ENCODE data around the gene SVEP1. TPM values are rescaled to one million over a fixed set of nuclear protein-coding genes. Genes with fewer than 3 reads are reported as not detected.
A peak's percentile ranks its signal among the peaks of the same experiment; 100 is the strongest.
"Not testable (repeated sequence)": the region's sequence is repeated elsewhere in the genome, so short reads cannot be mapped to it uniquely, and the experiment has no call there.

Gene SVEP1
- 19.7 TPM for total RNA-seq

GRCh38 chr9:110579034-110579861, at the start of gene SVEP1:
TSS of gene SVEP1 (minus strand) at chr9:110579741. CDS start at chr9:110579543, 198 bp downstream.
- peak; percentile 49 for DNase-seq (ENCODE audit: low spot score)

DNA sequence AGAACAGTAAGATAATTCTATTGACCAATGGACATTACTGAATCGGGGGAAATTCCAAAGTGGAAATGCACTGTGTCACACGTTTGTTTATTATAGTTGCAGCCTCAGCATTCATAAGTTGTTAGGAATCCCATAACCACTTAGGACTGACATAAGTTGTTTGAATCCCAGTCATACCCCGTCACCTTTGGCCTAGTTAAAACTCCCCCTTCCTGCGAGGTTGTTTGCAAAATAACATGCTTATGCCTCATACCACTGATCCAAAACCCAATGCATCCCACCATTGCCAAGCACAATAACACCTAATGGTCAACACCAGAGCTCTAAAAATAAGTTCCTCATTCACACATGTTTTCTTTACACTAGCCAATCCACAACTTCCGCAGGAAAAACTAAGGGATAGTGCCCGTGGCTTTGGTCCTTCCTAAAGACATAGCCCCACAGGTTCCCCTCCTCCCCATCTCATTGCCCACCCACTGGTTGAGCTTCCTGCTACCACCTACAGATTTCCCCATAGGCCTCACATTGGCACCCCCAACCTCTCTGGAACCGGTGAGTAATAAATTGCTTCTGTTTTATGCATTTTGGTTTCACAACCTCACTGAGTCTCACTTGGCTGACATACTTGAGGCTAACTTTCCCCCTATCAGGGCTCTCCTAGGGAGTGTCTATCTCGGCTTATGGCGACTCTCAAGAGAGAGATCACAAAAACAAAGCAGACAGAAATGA, 46.7 kb upstream of the SVEP1 start:
- DNase-seq (ENCODE audit: low spot score) = no peak

DNA sequence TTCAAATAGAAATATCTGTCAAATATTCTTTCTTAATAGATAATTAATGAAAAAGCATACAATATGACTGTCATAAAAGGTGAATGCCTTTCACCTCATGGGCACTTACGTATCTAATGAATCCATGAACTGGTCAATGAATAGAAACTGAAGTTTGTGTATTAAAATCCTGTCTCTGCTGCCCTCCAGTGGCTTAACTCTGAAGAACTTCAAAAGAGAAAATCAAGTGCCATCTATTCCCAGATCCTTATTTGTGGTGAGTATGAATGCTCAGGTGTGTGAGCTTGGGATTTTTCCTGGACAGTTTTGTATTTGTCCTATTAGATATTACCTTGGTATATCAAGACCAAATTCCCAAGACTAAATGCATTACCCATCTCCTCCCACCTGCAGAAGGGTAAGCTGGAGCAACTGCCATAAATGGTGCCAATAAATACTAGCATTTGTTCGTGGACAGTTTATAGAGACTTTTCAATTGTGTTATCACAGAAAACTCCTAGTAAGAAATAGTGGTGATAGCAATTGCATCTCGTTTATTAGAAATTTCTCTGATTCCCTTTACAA, 44.0 kb upstream of the SVEP1 start:
- DNase-seq (ENCODE audit: low spot score) = no peak

DNA sequence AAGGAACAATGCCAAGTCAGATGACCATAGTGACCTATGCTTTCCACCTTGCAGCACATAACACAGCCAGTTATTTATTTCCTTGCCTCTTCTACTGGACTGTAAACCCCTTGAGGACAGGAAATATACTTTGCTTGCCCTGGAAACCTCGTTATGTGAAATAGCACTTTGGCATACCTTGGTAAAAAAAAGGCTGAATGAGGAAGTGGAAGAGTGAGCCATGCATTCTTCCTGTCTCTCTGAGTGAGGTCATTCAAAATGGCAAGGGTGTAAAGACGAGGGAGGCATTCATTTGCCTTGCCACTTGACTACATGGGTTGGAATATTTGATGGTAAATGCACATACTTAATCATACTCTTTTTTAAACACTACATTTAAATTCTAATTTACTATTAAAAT, 42.8 kb upstream of the SVEP1 start:
- no peak for DNase-seq (ENCODE audit: low spot score)

- DNase-seq (ENCODE audit: low spot score) = no peak
These were observed 41.2 kb upstream of the SVEP1 start for GRCh38 chr9:110620726-110621125.

- no peak for DNase-seq (ENCODE audit: low spot score)
These were observed 40.3 kb upstream of the SVEP1 start for GRCh38 chr9:110619831-110620230.

DNA sequence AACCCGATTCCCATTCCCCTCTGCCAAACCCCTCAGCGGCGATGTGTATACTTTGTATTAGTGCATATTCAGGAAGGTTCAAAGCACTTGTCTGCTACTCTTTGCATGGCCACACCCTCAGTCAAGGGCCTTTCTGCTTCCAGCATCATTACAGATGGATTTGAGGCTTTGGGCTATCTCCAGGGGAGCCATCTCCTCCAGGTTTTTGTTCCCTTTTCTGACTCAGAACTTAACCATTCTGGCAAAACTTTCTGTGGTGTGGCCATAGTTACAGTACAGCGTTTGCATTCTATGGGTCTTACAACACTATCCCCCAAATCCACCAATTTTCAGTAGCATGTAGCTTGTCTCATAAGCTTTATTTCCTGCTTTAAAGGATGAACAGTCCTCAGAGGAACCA, 36.0 kb upstream of the SVEP1 start:
- DNase-seq (ENCODE audit: low spot score) = no peak

GRCh38 chr9:110614576-110614975, 35.0 kb upstream of the SVEP1 start:
- DNase-seq (ENCODE audit: low spot score) = not testable (repeated sequence)

GRCh38 chr9:110606179-110606790, 26.7 kb upstream of the SVEP1 start:
- DNase-seq (ENCODE audit: low spot score) = no peak

DNA sequence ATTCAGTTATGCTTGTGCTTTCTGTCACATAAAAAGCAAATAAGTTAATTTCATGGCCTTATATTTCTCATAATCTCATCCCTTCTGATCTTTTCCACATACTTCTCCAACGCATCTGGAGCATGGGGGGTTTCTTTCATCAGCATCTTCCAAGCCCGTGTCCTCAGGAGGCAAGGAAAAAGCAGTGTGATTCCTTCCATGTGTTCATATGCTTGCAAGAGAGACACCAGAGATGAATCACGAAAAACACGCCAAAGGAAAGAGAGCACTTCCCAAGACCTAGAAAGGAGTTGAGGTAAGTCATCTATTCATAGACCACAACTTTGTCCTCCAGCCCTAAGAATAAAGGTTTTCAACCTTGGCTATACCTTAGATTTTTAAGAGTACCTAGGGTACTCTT, 26.0 kb upstream of the SVEP1 start:
- DNase-seq (ENCODE audit: low spot score) = no peak

DNA sequence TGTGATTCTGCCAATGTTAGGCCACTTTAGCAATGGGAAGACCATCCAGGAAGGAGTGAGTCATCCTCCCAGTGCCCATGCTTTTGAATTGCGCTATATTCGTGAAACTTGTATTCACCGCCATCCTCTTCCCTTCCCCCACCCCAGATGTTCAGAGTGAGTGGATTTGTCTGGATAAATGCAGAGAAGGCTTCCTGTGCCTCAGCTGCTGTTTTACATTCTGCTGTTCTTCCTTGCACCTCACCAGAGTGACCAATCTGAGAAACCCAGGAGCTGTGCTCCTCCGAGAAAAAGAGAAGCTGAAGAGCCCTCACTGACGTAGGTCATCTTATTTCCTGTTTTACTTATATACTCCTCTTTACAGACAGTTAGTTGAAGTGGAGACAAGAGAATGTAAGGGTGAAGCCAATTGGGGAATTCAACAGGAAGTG, 24.6 kb upstream of the SVEP1 start:
- no peak for DNase-seq (ENCODE audit: low spot score)

DNA sequence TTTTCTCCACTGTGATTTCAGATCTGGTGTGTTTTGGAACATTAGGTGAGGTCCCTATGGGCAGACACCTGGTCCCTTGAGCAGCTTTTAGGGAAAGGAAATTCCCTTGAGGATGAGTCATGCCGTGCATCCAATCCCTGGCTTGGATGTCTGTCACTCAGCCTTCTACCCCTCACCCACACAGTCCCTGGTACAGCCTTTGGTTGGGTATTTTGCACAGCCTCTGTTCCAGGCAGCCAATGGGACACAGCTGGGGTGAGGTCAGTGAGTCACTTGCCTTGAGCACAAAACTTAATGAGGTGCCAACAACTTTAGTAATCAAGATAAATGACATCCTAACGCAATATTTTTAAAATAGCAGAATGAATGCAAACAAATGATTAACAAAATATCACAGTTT, 22.7 kb upstream of the SVEP1 start:
- no peak for DNase-seq (ENCODE audit: low spot score)

- DNase-seq (ENCODE audit: low spot score) = no peak
These were observed 21.6 kb upstream of the SVEP1 start for GRCh38 chr9:110601098-110601497.

DNA sequence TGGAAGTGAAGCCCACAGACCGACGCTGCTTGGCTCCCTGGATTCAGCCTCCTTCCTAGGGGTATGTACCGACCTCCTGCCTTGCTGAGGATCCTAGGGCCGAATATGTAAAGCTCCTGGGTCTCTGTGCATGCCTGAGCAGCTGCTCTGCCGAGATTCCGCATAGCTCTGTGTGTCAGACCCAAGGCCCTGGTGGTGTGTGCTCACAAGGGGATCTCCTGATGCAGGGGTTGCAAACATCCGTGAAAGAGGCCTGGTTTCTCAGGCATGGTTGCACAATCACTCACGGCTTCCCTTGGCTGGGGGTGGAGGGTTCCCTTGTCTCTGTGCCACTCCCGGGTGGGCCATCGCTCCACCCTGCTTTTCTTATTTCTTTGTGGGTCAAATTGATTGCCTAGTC, 19.9 kb upstream of the SVEP1 start:
- no peak for DNase-seq (ENCODE audit: low spot score)

DNA sequence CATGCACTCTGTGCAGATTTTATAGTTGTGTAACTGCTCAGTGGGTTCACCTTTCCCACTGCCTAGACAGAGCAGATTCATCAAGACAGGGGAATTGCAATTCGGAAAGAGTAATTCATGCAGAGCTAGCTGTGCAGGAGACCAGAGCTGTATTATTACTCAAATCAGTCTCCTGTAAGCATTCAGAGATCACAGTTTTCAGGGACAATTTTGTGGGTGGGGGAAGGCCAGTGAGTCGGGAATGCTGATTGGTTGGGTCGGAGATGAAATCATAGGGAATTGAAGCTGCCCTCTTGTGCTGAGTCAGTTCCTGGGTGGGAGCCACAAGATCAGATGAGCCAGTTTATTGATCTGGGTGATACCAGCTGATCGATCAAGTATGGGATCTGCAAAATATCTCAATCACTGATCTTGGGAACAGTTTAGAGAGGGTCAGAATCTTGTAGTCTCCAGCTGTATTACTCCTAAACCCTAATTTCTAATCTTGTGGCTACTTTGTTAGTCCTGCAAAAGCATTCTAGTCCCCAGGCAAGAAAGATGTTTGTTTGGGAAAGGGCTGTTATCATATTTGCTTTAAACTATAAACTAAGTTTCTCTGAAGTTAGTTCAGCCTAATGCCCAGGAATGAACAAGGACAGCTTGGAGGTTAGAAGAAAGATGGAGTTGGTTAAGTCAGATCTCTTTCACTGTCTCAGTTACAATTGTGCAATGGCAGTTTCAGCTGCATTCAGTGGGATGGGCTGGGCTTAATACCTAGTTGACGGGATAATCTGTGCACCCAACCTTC, 12.7 kb upstream of the SVEP1 start:
- no peak for DNase-seq (ENCODE audit: low spot score)

DNA sequence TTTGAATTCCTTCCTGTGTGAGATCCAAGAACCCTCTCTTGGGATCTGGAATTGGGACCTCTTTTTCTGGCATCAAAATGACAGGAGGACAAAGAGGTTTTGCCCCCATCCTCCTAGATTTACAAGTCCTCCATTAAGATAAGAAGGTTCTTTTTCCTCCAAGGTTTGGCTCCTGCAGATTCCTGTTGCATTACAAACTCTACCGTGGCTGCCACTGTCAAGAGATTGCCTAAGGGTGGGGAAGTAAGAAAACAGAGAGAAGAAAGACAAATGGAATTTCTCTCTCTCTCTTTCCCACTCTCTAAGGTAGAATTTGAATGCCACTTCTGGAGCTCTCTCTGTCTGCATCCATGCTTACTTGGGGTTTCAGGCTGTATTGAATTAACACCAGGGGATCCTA, 12.0 kb upstream of the SVEP1 start:
- no peak for DNase-seq (ENCODE audit: low spot score)

GRCh38 chr9:110590816-110591215, 11.3 kb upstream of the SVEP1 start:
- no peak for DNase-seq (ENCODE audit: low spot score)

DNA sequence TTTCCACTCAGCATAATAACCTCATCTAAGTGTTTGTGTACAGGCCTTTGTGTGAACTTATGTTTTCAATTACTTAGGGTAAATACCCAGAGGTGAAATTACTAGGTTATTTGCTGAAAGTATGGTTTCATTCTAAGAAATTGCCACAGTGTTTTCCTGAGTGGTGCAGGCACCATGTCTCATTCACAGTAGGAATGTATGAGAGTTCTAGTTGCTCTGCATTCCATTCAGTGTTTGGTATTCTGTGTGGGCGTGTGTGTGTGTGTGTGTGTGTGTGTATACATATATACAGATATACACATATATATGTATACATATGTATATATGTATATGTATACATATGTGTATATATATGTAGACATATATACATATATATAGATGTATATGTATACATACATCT, 8.8 kb upstream of the SVEP1 start:
- DNase-seq (ENCODE audit: low spot score) = no peak

DNA sequence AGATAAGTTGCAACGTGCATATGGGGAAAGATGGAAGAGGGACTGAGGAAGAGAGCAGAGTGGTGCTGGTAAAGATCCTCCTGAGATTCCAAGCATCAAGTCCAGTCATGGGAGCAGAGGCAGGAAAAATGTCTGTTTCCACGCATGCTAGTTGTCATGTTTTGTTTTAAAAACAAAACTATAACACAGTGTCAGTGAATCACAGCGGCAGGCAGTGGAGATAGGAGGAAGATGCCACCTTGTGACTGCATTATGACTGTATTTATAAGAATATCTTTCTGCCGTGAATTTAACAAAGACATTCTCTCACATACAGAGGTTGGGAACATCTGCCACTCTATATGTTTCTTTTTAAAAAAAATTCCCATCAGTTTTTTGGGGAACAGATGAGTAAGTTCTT, 3.7 kb upstream of the SVEP1 start:
- no peak for DNase-seq (ENCODE audit: low spot score)

DNA sequence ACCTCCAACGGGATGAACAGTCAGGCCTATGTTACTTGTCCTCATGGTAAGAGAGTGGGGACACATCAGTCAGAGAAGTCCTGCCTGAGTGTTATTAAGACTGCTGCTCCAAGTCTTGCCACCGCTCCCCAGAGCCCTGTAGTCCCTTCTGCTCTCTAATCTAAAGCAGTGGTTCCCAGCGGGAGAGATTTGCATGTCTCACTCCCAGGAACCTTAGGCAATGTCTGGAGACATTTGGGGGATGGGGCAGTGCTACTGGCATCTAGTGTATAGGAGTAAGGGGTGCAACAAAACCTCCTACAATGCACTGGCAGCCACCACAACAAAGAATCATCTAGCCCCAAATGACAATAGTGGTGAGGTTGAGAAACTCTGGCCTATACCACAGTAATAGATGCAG, 2.6 kb upstream of the SVEP1 start:
- DNase-seq (ENCODE audit: low spot score) = no peak

DNA sequence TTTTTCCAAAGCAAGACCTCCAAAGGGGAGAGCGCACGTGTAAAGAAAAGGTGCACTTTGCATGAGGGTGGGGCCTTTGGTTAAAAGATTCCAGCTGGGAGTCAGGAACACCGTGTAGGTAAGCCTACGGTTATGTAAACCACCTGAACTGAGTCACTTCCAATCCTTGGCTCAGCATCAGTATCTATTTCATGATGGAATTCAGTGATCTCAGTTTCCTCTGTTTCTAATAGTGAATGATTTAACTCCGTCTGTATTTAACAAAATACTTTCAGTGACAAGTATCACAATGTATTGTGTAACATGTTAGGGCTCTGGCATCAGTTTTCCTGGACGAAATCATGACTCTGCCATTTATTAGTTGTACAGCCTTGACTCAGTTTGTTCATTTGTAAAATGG, 1.3 kb upstream of the SVEP1 start:
- no peak for DNase-seq (ENCODE audit: low spot score)

- DNase-seq (ENCODE audit: low spot score) = no peak
These were observed 300 bp upstream of the SVEP1 start for GRCh38 chr9:110579862-110580219.

Measured in ureter (tissue), 1 donor.